K562 (cell line): ENCODE data around the gene MYO1H. TPM values are rescaled to one million over a fixed set of nuclear protein-coding genes. Genes with fewer than 3 reads are reported as not detected.

Source experiments
- ATAC-seq: fragments of 200-7000 bp; cut with Tn5 transposase; 3 replicates; pipeline ENCODE4 v1.9.1; 2020; ENCODE audit warnings: moderate library complexity
- BruUV-seq: library from RNA; stranded (reverse); fragments of 400-500 nt; replicated peaks from 2 replicates; lab custom pipeline; 2021; lab: Mats Ljungman, UMichigan
- CTCF ChIA-PET: fragments of 300-600 bp; formaldehyde crosslinking; extraction: SDS; loops from one replicate; lab custom pipeline; 2021; ENCODE audit warnings: low intra/inter-chr PET ratio; lab: Yijun Ruan, JAX
- POLR2A ChIA-PET: fragments of 300-600, 350-650 bp; sonication (Branson Sonifier 250); formaldehyde crosslinking; extraction: SDS; loops from one replicate; lab custom pipeline; 2021; ENCODE audit warnings: antibody characterized with exemption, inconsistent platforms; lab: Yijun Ruan, JAX
- DNase-seq, 4 experiments: peaks; one replicate each; pipeline versions ENCODE4 v3.0.0 to v3.0.0-alpha.2; 2011 to 2018; ENCODE audit warnings: low spot score in 3 of 4, mixed read lengths in 3 of 4; ENCODE audit errors: extremely low read depth in 1 of 4
- FAIRE-seq: peaks from 2 replicates; lab custom pipeline; 2011; peaks lifted over from hg19 to GRCh38; lab: Jason Lieb, UNC
- H2AFZ ChIP-seq: 2 replicates; pipeline ENCODE4 v1.6.0; 2011; ENCODE audit warnings: low read depth, low read length, control low read depth, inconsistent platforms
- H3K27ac ChIP-seq: fragments of 200-600 bp; 3 replicates; pipeline ENCODE4 v1.8.0; 2011; ENCODE audit warnings: low read depth, mild to moderate bottlenecking, control low read depth, inconsistent platforms, low read length, moderate library complexity, mixed read lengths; ENCODE audit errors: extremely low read depth
- H3K27me3 ChIP-seq, 2 experiments: fragments of 300-600 bp in 1 of 2; 2 replicates in 1 of 2; 3 replicates in 1 of 2; pipeline versions ENCODE4 v1.6.0 to v1.8.0; 2011; ENCODE audit warnings: inconsistent platforms in 2 of 2, low read length in 2 of 2, mild to moderate bottlenecking in 1 of 2, mixed read lengths in 1 of 2, moderate library complexity in 1 of 2; ENCODE audit not compliant: control insufficient read depth in 2 of 2, insufficient read depth in 2 of 2
- H3K36me3 ChIP-seq: fragments of 300-600 bp; 3 replicates; pipeline ENCODE4 v1.8.0; 2011; ENCODE audit warnings: mild to moderate bottlenecking, low read length, inconsistent platforms; ENCODE audit not compliant: control insufficient read depth, insufficient read depth
- H3K4me1 ChIP-seq, 2 experiments: fragments of 200-600 bp in 1 of 2; replicated peaks in 1 of 2; 2 replicates in 1 of 2; 3 replicates in 1 of 2; pipeline versions ENCODE4 v1.5.1 to v1.8.0; 2011; ENCODE audit warnings: inconsistent platforms in 2 of 2, low read length in 2 of 2, mild to moderate bottlenecking in 1 of 2, mixed read lengths in 1 of 2, moderate library complexity in 1 of 2; ENCODE audit not compliant: control insufficient read depth in 2 of 2, insufficient read depth in 2 of 2
- H3K4me2 ChIP-seq: 2 replicates; pipeline ENCODE4 v1.6.1; 2011; ENCODE audit warnings: low read length, control low read depth, inconsistent platforms, mixed read lengths; ENCODE audit not compliant: insufficient read depth
- H3K4me3 ChIP-seq: fragments of 200-600 bp; sonication (generic), shearing (Covaris generic); 2 replicates; pipeline ENCODE4 v1.5.1; 2016; ENCODE audit warnings: control low read depth, inconsistent platforms
- H3K79me2 ChIP-seq: fragments of 200-600 bp; 3 replicates; pipeline ENCODE4 v1.8.0; 2011; ENCODE audit warnings: low read length, inconsistent platforms; ENCODE audit not compliant: control insufficient read depth, insufficient read depth
- H3K9ac ChIP-seq, 2 experiments: 2 replicates each; pipeline versions ENCODE4 v1.6.0 to v1.6.1; 2011; ENCODE audit warnings: low read depth in 2 of 2, low read length in 2 of 2, control low read depth in 1 of 2, inconsistent platforms in 1 of 2, mild to moderate bottlenecking in 1 of 2, mixed read lengths in 1 of 2; ENCODE audit not compliant: insufficient read depth in 1 of 2
- H3K9me1 ChIP-seq: one replicate; pipeline ENCODE4 v1.6.0; 2011; ENCODE audit warnings: inconsistent platforms, mild to moderate bottlenecking, low read length, moderate library complexity; ENCODE audit not compliant: control insufficient read depth, insufficient read depth
- H3K9me3 ChIP-seq: replicated peaks from 2 replicates; pipeline ENCODE4 v1.5.1; 2011; ENCODE audit warnings: low read depth, low read length, inconsistent platforms; ENCODE audit not compliant: control insufficient read depth, insufficient read depth
- H4K20me1 ChIP-seq: replicated peaks from 2 replicates; pipeline ENCODE4 v1.6.1; 2011; ENCODE audit warnings: low read length, inconsistent platforms, mixed read lengths; ENCODE audit not compliant: control insufficient read depth, insufficient read depth
- C11orf30 ChIP-seq: fragments of 450-650 bp; IDR thresholded peaks from 2 replicates; pipeline ENCODE4 v1.6.1; 2016; ENCODE audit warnings: low read depth, mild to moderate bottlenecking
- CTCF ChIP-seq, 3 experiments: IDR thresholded peaks in 2 of 3; conservative IDR thresholded peaks in 1 of 3; 2 replicates each; pipeline ENCODE4 v1.5.1; 2011 to 2012; ENCODE audit warnings: low read length in 3 of 3, mild to moderate bottlenecking in 3 of 3, control low read depth in 2 of 3, improper control_type of control experiment in 1 of 3, inconsistent platforms in 1 of 3, low read depth in 1 of 3, mixed read lengths in 1 of 3, moderate library complexity in 1 of 3; ENCODE audit not compliant: insufficient read depth in 2 of 3
- DEAF1 ChIP-seq: fragments of 450-650 bp; formaldehyde crosslinking; IDR thresholded peaks from 2 replicates; pipeline ENCODE4 v1.4.0; 2020; ENCODE audit warnings: mild to moderate bottlenecking, moderate library complexity
- MAFF ChIP-seq: IDR thresholded peaks from 2 replicates; pipeline ENCODE4 v1.6.1; 2012; ENCODE audit warnings: low read length, improper control_type of control experiment
- RAD21 ChIP-seq, 2 experiments: fragments of 250-450 bp in 1 of 2; fragments of 450-650 bp in 1 of 2; sonication (Bioruptor Pico) in 1 of 2; formaldehyde crosslinking in 1 of 2; IDR thresholded peaks in 1 of 2; conservative IDR thresholded peaks in 1 of 2; 2 replicates each; pipeline versions ENCODE4 v1.4.0 to v1.8.0; 2020 to 2022; ENCODE audit warnings: mild to moderate bottlenecking in 2 of 2, moderate library complexity in 1 of 2
- ZNF316 ChIP-seq: fragments of 450-650 bp; IDR thresholded peaks from 2 replicates; pipeline ENCODE4 v1.6.1; 2016
- ZNF384 ChIP-seq: IDR thresholded peaks from 2 replicates; pipeline ENCODE4 v1.6.1; 2012; ENCODE audit warnings: low read depth, low read length, improper control_type of control experiment
- WGBS: fragments of 100-300 bp; shearing (Covaris generic); methylation state at CpG from one replicate; pipeline ENCODE4 v1.1.6; 2016; ENCODE audit warnings: low coverage, mixed read lengths; ENCODE audit not compliant: insufficient coverage; ENCODE audit errors: missing lambda C conversion rate; 5-methylcytosine and 5-hydroxymethylcytosine counted together
- in situ Hi-C: fragments of 300-500 bp; cut with MboI; formaldehyde crosslinking; loops from 4 replicates; pipeline ENCODE4 v1.15.0; 2018; ENCODE audit warnings: inconsistent platforms, mixed read lengths
- intact Hi-C: fragments of 100-400 bp; cut with micrococcal nuclease; formaldehyde crosslinking; loops from 2 replicates; pipeline ENCODE4 v1.14.2; 2022
- polyA plus RNA-seq, 8 experiments: library from polyadenylated mRNA; depleted of rRNA in 4 of 8; stranded (reverse) in 5 of 8; unstranded in 3 of 8; fragments of >200 nt; fragmentation: Nextera tagmentation in 2 of 8; fragmentation: Illumina TruSeq in 1 of 8; extraction: Ambion mirVana in 2 of 8; extraction: Trizol in 1 of 8; gene quantifications; 2 replicates each; pipeline versions ENCODE4 v1.2.1 to v1.2.3, GENCODE V29; 2011 to 2014; ENCODE audit warnings: inconsistent platforms in 1 of 8, missing spikeins in 1 of 8
- total RNA-seq, 7 experiments: library from RNA; depleted of rRNA in 6 of 7; stranded (reverse); fragments of >200 nt in 6 of 7; fragmentation: Illumina TruSeq in 2 of 7; extraction: Trizol in 2 of 7; gene quantifications; 2 replicates each; pipeline versions ENCODE4 v1.2.1 to v1.2.3, GENCODE V29; 2011 to 2021; ENCODE audit warnings: low replicate concordance in 1 of 7
- TF ChIP-seq, protein P1 (sequence below): sonication (generic); formaldehyde crosslinking; IDR thresholded peaks from 2 replicates; pipeline ENCODE4 v1.8.1; 2023; ENCODE audit warnings: mild to moderate bottlenecking, missing genetic modification reagents

Gene MYO1H
- total and polyA plus RNA-seq, 9 of the 15 experiments (the other 6 are each of a cell fraction or from before 2014, with no cell fraction given), result not detected

GRCh38 chr12:109385339-109386058 is 37.8 kb downstream of the MYO1H start:
- no peaks in the 10 kb centered on the region for H3K36me3 ChIP-seq
- H3K9ac ChIP-seq, result no peak overlapping the region
- in situ Hi-C loops (loop anchor here (5.0 to 10.0 kb wide), 2 partner anchors 123 to 271 kb away; partner anchors contain the start of gene ACACB), intact Hi-C loops (loop anchor here (1.0 to 10.0 kb wide), 3 partner anchors 121 to 273 kb away; no protein-coding TSS in a partner anchor)
- H3K9me3 ChIP-seq, result no peaks in the 10 kb centered on the region
- H3K27ac ChIP-seq, result no peak overlapping the region
- WGBS, result 5% methylated on average over 8 of the region's 8 CpGs
- no TSS peak for BruUV-seq
- DNase-seq (peak; percentile 12 to 40 (median 22)), ATAC-seq (peak; percentile 28; the same call in 1 of the 3 replicates), FAIRE-seq (peak; percentile 48)
- H2AFZ ChIP-seq, result no peak overlapping the region
- H3K79me2 ChIP-seq, result no peaks in the 10 kb centered on the region
- H3K27me3 ChIP-seq, result peaks cover 2 to 9% of the 10 kb centered on the region in 2 experiments; a peak in 2 of 5 replicates
- no peaks in the 10 kb centered on the region for H4K20me1 ChIP-seq
- ChIA-PET POLR2A (interaction anchor here (1.0 kb wide), 1 partner anchor 8 kb away, joined by 3 read pairs; no protein-coding TSS in a partner anchor), CTCF (interaction anchor here (0.6 to 4.4 kb wide), 5 partner anchors 121 to 1467 kb away, joined by 3 to 39 read pairs (median 3); no protein-coding TSS in a partner anchor)
- no peak overlapping the region for H3K4me2 ChIP-seq
- no peak overlapping the region for H3K4me3 ChIP-seq
- no peaks in the 10 kb centered on the region for H3K4me1 ChIP-seq
- H3K9me1 ChIP-seq, result no peaks in the 10 kb centered on the region
- TF ChIP-seq, protein P1, sequence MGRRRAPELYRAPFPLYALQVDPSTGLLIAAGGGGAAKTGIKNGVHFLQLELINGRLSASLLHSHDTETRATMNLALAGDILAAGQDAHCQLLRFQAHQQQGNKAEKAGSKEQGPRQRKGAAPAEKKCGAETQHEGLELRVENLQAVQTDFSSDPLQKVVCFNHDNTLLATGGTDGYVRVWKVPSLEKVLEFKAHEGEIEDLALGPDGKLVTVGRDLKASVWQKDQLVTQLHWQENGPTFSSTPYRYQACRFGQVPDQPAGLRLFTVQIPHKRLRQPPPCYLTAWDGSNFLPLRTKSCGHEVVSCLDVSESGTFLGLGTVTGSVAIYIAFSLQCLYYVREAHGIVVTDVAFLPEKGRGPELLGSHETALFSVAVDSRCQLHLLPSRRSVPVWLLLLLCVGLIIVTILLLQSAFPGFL (CRISPR knock-in tag), result no peak
- TF ChIP-seq ZNF384, result peak; percentile 40; the same call in 1 of the 2 replicates
- TF ChIP-seq RAD21 (CRISPR knock-in tag; conservative IDR thresholded peaks at IDR 0.05 in 1 of 2, IDR thresholded peaks at IDR 0.05 in 1 of 2), result peak; percentile 86 to 91
- peak; percentile 86 for TF ChIP-seq ZNF316
- 0 out of 2 replicates have a peak, but pooled peaks have one; percentile 9 for TF ChIP-seq MAFF
- peak; percentile 51 to 80 (median 53); a peak in 4 of 6 replicates for TF ChIP-seq CTCF (IDR thresholded peaks at IDR 0.05 in 2 of 3, conservative IDR thresholded peaks at IDR 0.05 in 1 of 3; ENCODE audit: insufficient read depth in 2 of 3, low read depth in 1 of 3, low read length in 3 of 3)
- peak; percentile 82 for TF ChIP-seq DEAF1
- peak; percentile 79 for TF ChIP-seq C11orf30
